NCI-H526 treated with DMSO at 0.1 percent for 48 hours (cell line): ENCODE measurements around the gene ADCY3.

Source experiments
- DNase-seq: peaks from one replicate; lab custom pipeline; 2025; lab: John Stamatoyannopoulos, UW

Gene ADCY3

GRCh38 chr2:24874035-24874434 lies 46.0 kb downstream of the ADCY3 start:
- DNase-seq: no peak

- no peak for DNase-seq
Measured at GRCh38 chr2:24873619-24874018, 46.4 kb downstream of the ADCY3 start.

- DNase-seq: no peak
Measured at GRCh38 chr2:24872344-24873115, 47.5 kb downstream of the ADCY3 start.

GRCh38 chr2:24871852-24872333 lies 48.1 kb downstream of the ADCY3 start:
- DNase-seq: no peak

- DNase-seq: no peak
Measured at GRCh38 chr2:24870891-24871705, 48.9 kb downstream of the ADCY3 start.

- DNase-seq: no peak
Measured at GRCh38 chr2:24870440-24870839, 49.6 kb downstream of the ADCY3 start.

- DNase-seq: no peak
Measured at GRCh38 chr2:24866946-24867345, 53.1 kb downstream of the ADCY3 start.

GRCh38 chr2:24863641-24864040 lies 56.4 kb downstream of the ADCY3 start:
- DNase-seq: no peak

- no peak for DNase-seq
Measured at GRCh38 chr2:24861500-24861899, 58.5 kb downstream of the ADCY3 start.

- DNase-seq: no peak
Measured at GRCh38 chr2:24860631-24861030, 59.4 kb downstream of the ADCY3 start.

GRCh38 chr2:24859968-24860600 lies 60.0 kb downstream of the ADCY3 start:
- no peak for DNase-seq

- DNase-seq: no peak
Measured at GRCh38 chr2:24858996-24859395, 61.0 kb downstream of the ADCY3 start.

GRCh38 chr2:24857746-24858145 lies 62.3 kb downstream of the ADCY3 start:
- no peak for DNase-seq

- DNase-seq: no peak
Measured at GRCh38 chr2:24856791-24857211, 63.2 kb downstream of the ADCY3 start.

GRCh38 chr2:24855726-24856125 lies 64.3 kb downstream of the ADCY3 start:
- no peak for DNase-seq

GRCh38 chr2:24855022-24855622 lies 64.9 kb downstream of the ADCY3 start:
- DNase-seq: no peak

- DNase-seq: no peak
Measured at GRCh38 chr2:24853996-24854395, 66.0 kb downstream of the ADCY3 start.

GRCh38 chr2:24853046-24853445 lies 67.0 kb downstream of the ADCY3 start:
- no peak for DNase-seq

GRCh38 chr2:24852431-24853020 lies 67.5 kb downstream of the ADCY3 start:
- DNase-seq: no peak

GRCh38 chr2:24852026-24852425 lies 68.0 kb downstream of the ADCY3 start:
- DNase-seq: no peak

- DNase-seq: no peak
Measured at GRCh38 chr2:24850944-24851343, 69.1 kb downstream of the ADCY3 start.

- no peak for DNase-seq
Measured at GRCh38 chr2:24845691-24846090, 74.3 kb downstream of the ADCY3 start.
